Measurements from ENCODE around the gene DYNLT2B.

The DYNLT2B gene

GRCh38 chr3:196339493-196340254, 21.6 kb upstream of the DYNLT2B start:
- Histone ChIP-seq H3K9me2 (ENCODE audit: low read depth, low read length) (no peaks in the 10 kb centered on the region), H3K79me2 (ENCODE audit: insufficient read depth, low read length) (no peaks in the 10 kb centered on the region), H3K27ac (ENCODE audit: low read depth, low read length, poor library complexity, severe bottlenecking) (no peak overlapping the region), H2AFZ (ENCODE audit: low read length) (no peak overlapping the region), H3K9me3 (ENCODE audit: low read length) (no peaks in the 10 kb centered on the region; the same call in 1 of the 2 replicates), H3K4me1 (ENCODE audit: insufficient read depth, low read length, severe bottlenecking) (peaks cover 18% of the 10 kb centered on the region), H3F3A (ENCODE audit: insufficient read depth, low read length) (no peaks in the 10 kb centered on the region), H3K9ac (ENCODE audit: low read length) (no peak overlapping the region), H3K27me3 (ENCODE audit: insufficient read depth, low read length) (peaks cover 11% of the 10 kb centered on the region; the same call in 1 of the 2 replicates), H3K4me2 (ENCODE audit: low read length) (no peak overlapping the region), H3K36me3 (ENCODE audit: insufficient read depth, low read length) (no peaks in the 10 kb centered on the region; the same call in 1 of the 2 replicates), H4K20me1 (ENCODE audit: insufficient read depth, low read length) (no peaks in the 10 kb centered on the region), H3K4me3 (ENCODE audit: low read depth, low read length, poor library complexity, severe bottlenecking) (no peak overlapping the region)
- no peak for TF ChIP-seq EZH2 (IDR thresholded peaks at IDR 0.05; ENCODE audit: borderline replicate concordance, low read length)
- TF ChIP-seq, protein P1, sequence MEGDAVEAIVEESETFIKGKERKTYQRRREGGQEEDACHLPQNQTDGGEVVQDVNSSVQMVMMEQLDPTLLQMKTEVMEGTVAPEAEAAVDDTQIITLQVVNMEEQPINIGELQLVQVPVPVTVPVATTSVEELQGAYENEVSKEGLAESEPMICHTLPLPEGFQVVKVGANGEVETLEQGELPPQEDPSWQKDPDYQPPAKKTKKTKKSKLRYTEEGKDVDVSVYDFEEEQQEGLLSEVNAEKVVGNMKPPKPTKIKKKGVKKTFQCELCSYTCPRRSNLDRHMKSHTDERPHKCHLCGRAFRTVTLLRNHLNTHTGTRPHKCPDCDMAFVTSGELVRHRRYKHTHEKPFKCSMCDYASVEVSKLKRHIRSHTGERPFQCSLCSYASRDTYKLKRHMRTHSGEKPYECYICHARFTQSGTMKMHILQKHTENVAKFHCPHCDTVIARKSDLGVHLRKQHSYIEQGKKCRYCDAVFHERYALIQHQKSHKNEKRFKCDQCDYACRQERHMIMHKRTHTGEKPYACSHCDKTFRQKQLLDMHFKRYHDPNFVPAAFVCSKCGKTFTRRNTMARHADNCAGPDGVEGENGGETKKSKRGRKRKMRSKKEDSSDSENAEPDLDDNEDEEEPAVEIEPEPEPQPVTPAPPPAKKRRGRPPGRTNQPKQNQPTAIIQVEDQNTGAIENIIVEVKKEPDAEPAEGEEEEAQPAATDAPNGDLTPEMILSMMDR (IDR thresholded peaks at IDR 0.05; ENCODE audit: low read length) = no peak

DNA sequence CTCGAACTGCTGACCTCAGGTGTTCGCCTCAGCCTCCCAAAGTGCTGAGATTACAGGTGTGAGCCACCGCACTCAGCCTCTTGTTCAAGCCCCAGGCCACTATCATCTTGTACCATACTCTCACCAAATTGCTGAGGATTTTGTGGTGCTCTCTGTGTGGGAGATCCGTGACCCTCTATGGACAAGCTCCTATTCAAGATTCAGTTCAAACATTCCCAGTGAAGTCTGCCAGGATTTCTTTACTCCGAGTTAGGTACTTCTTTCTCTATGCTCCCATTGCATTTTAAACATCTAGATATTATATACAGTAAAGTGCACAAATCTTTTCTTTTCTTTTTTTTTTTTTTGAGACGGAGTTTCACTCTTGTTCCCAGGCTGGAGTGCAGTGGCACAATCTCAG, 21.0 kb upstream of the DYNLT2B start:
- Histone ChIP-seq H4K20me1 (ENCODE audit: insufficient read depth, low read length) (no peaks in the 10 kb centered on the region), H3K27me3 (ENCODE audit: insufficient read depth, low read length) (peaks cover 11% of the 10 kb centered on the region; the same call in 1 of the 2 replicates), H3K27ac (ENCODE audit: low read depth, low read length, poor library complexity, severe bottlenecking) (no peak overlapping the region), H3K36me3 (ENCODE audit: insufficient read depth, low read length) (no peaks in the 10 kb centered on the region; the same call in 1 of the 2 replicates), H3K4me2 (ENCODE audit: low read length) (no peak overlapping the region), H3K4me1 (ENCODE audit: insufficient read depth, low read length, severe bottlenecking) (peaks cover 16% of the 10 kb centered on the region), H3K9ac (ENCODE audit: low read length) (no peak overlapping the region), H3F3A (ENCODE audit: insufficient read depth, low read length) (no peaks in the 10 kb centered on the region), H3K9me3 (ENCODE audit: low read length) (no peaks in the 10 kb centered on the region; the same call in 1 of the 2 replicates), H3K9me2 (ENCODE audit: low read depth, low read length) (no peaks in the 10 kb centered on the region), H3K79me2 (ENCODE audit: insufficient read depth, low read length) (no peaks in the 10 kb centered on the region), H3K4me3 (ENCODE audit: low read depth, low read length, poor library complexity, severe bottlenecking) (no peak overlapping the region), H2AFZ (ENCODE audit: low read length) (no peak overlapping the region)
- TF ChIP-seq EZH2 (IDR thresholded peaks at IDR 0.05; ENCODE audit: borderline replicate concordance, low read length) = no peak
- TF ChIP-seq, protein P1 (IDR thresholded peaks at IDR 0.05; ENCODE audit: low read length) = no peak

DNA sequence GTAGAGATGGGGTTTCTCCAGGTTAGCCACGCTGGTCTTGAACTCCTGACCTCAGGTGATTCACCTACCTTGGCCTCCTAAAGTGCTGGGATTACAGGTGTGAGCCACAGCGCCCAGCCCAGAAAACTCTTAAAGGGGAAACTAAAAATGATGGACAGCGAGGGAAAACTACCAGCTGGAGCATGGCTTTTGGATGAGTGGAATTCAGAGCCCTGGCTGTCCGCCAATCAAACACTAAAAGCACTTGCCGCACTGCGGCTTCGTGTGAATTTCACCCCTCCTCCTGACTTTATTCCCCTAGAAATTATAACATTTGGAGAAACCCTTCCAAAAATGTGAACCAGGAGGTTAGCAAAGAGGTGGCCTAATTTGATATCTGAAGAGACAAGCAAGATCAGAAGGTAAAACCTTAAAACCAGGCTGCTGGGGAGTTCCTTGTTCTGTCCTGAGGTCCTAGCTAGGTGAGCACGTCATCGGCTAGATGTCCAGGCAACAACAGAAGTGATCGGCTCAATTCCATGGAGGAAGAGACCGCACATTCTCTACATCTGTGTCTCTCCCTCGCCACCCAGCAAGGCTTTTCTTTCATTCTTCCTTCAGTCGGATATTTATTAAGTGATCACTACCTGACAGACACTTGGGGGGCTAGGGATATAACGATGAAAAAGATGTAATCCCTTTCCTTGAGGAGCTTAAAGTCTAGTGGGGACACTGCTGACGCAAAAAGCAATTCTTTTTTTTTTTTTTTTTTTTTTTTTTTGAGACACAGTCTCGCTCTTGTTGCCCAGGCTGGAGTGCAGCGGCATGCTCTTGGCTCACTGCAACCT, 18.5 kb upstream of the DYNLT2B start:
- no peaks in the 10 kb centered on the region for H3K9me2 ChIP-seq (ENCODE audit: low read depth, low read length)
- no peaks in the 10 kb centered on the region for H3K79me2 ChIP-seq (ENCODE audit: insufficient read depth, low read length)
- H3F3A ChIP-seq (ENCODE audit: insufficient read depth, low read length) = no peaks in the 10 kb centered on the region
- no peak overlapping the region for H2AFZ ChIP-seq (ENCODE audit: low read length)
- no peak for TF ChIP-seq EZH2 (IDR thresholded peaks at IDR 0.05; ENCODE audit: borderline replicate concordance, low read length)
- TF ChIP-seq, protein P1 (IDR thresholded peaks at IDR 0.05; ENCODE audit: low read length) = no peak
- peaks cover 11% of the 10 kb centered on the region; the same call in 1 of the 2 replicates for H3K27me3 ChIP-seq (ENCODE audit: insufficient read depth, low read length)
- H3K36me3 ChIP-seq (ENCODE audit: insufficient read depth, low read length) = no peaks in the 10 kb centered on the region; the same call in 1 of the 2 replicates
- no peak overlapping the region for H3K27ac ChIP-seq (ENCODE audit: low read depth, low read length, poor library complexity, severe bottlenecking)
- H4K20me1 ChIP-seq (ENCODE audit: insufficient read depth, low read length) = no peaks in the 10 kb centered on the region
- no peak overlapping the region for H3K4me3 ChIP-seq (ENCODE audit: low read depth, low read length, poor library complexity, severe bottlenecking)
- H3K4me2 ChIP-seq (ENCODE audit: low read length) = no peak overlapping the region
- peaks cover 16% of the 10 kb centered on the region for H3K4me1 ChIP-seq (ENCODE audit: insufficient read depth, low read length, severe bottlenecking)
- H3K9me3 ChIP-seq (ENCODE audit: low read length) = no peaks in the 10 kb centered on the region; the same call in 1 of the 2 replicates
- no peak overlapping the region for H3K9ac ChIP-seq (ENCODE audit: low read length)
